Mucosa of rectum (tissue), 2 donors: ENCODE data around the gene STAT3.
"Not testable (repeated sequence)": the region's sequence is repeated elsewhere in the genome, so short reads cannot be mapped to it uniquely, and the experiment has no call there.

Source experiments
- H3K27ac ChIP-seq, 2 donors: one replicate each; pipeline ENCODE4 v1.7.0; 2013; ENCODE audit warnings: inconsistent platforms in 2 of 2, low read depth in 2 of 2, low read length in 2 of 2
- H3K27me3 ChIP-seq, 2 donors: one replicate each; pipeline ENCODE4 v1.7.0; 2013; ENCODE audit warnings: low read length in 2 of 2; ENCODE audit not compliant: control insufficient read depth in 2 of 2, insufficient read depth in 2 of 2
- H3K36me3 ChIP-seq, 2 donors: one replicate each; pipeline ENCODE4 v1.7.0; 2013; ENCODE audit warnings: low read length in 2 of 2; ENCODE audit not compliant: control insufficient read depth in 2 of 2, insufficient read depth in 2 of 2
- H3K4me1 ChIP-seq, 2 donors: one replicate each; pipeline ENCODE4 v1.7.0; 2013; ENCODE audit warnings: low read length in 2 of 2, mild to moderate bottlenecking in 1 of 2; ENCODE audit not compliant: control insufficient read depth in 2 of 2, insufficient read depth in 2 of 2
- H3K4me3 ChIP-seq, 2 donors: one replicate each; pipeline ENCODE4 v1.7.0; 2013; ENCODE audit warnings: low read length in 2 of 2
- H3K9ac ChIP-seq, 2 donors: one replicate each; pipeline ENCODE4 v1.7.0; 2013; ENCODE audit warnings: low read length in 2 of 2, low read depth in 1 of 2, mild to moderate bottlenecking in 1 of 2
- H3K9me3 ChIP-seq, 2 donors: one replicate each; pipeline ENCODE4 v1.7.0; 2013; ENCODE audit warnings: low read length in 2 of 2; ENCODE audit not compliant: control insufficient read depth in 2 of 2
- donor health status: healthy.
- donor health status: Normal muscosa, but diverticular disease.

Gene STAT3

GRCh38 chr17:42386777-42387657 is 1.2 kb downstream of the STAT3 start:
- peak overlapping the region; percentile 96 to 97 for H3K9ac ChIP-seq
- peaks cover 2 to 18% of the 10 kb centered on the region in 2 donors for H3K4me1 ChIP-seq

GRCh38 chr17:42381898-42382297 is 6.3 kb downstream of the STAT3 start:
- Histone ChIP-seq H3K36me3 (peaks cover 0 to 4% of the 10 kb centered on the region in 2 donors), H3K4me1 (peaks cover 15 to 31% of the 10 kb centered on the region in 2 donors), H3K9ac (no peak overlapping the region), H3K27me3 (no peaks in the 10 kb centered on the region), H3K4me3 (no peak overlapping the region), H3K27ac (no peak overlapping the region), H3K9me3 (no peaks in the 10 kb centered on the region)

More at GRCh38 chr17:42386777-42387657, 1.2 kb downstream of the STAT3 start:
- Histone ChIP-seq H3K27me3 (no peaks in the 10 kb centered on the region), H3K4me3 (peak overlapping the region; percentile 89 to 91), H3K9me3 (no peaks in the 10 kb centered on the region), H3K36me3 (peaks cover 0 to 4% of the 10 kb centered on the region in 2 donors), H3K27ac (peak overlapping the region; percentile 99)

GRCh38 chr17:42380935-42381334 is 7.3 kb downstream of the STAT3 start:
- Histone ChIP-seq H3K9ac (no peak overlapping the region), H3K36me3 (peaks cover 0 to 4% of the 10 kb centered on the region in 2 donors), H3K4me3 (no peak overlapping the region), H3K4me1 (peaks cover 15 to 26% of the 10 kb centered on the region in 2 donors), H3K9me3 (no peaks in the 10 kb centered on the region), H3K27ac (no peak overlapping the region), H3K27me3 (no peaks in the 10 kb centered on the region)

- peaks cover 0 to 4% of the 10 kb centered on the region in 2 donors for H3K36me3 ChIP-seq
- no peaks in the 10 kb centered on the region for H3K27me3 ChIP-seq
- H3K9me3 ChIP-seq: no peaks in the 10 kb centered on the region
- H3K4me3 ChIP-seq: peak overlapping the region; percentile 47 to 78
- H3K9ac ChIP-seq: peak overlapping the region; percentile 57 to 73
- peak overlapping the region; percentile 82 to 85 for H3K27ac ChIP-seq
- peaks cover 15 to 26% of the 10 kb centered on the region in 2 donors for H3K4me1 ChIP-seq
These were observed 9.2 kb downstream of the STAT3 start for GRCh38 chr17:42378959-42379594.

- Histone ChIP-seq H3K36me3 (peaks cover 0 to 1% of the 10 kb centered on the region in 2 donors), H3K9me3 (no peaks in the 10 kb centered on the region), H3K27me3 (no peaks in the 10 kb centered on the region), H3K4me1 (peaks cover 15 to 26% of the 10 kb centered on the region in 2 donors), H3K4me3 (peak overlapping the region; percentile 47 to 78), H3K27ac (peak overlapping the region; percentile 82 to 85), H3K9ac (peak overlapping the region; percentile 57 to 73)
These were observed 9.8 kb downstream of the STAT3 start for GRCh38 chr17:42378359-42378958.

GRCh38 chr17:42373896-42374295 is 14.3 kb downstream of the STAT3 start:
- Histone ChIP-seq H3K9me3 (no peaks in the 10 kb centered on the region), H3K9ac (no peak overlapping the region)

GRCh38 chr17:42372142-42372541 is 16.1 kb downstream of the STAT3 start:
- Histone ChIP-seq H3K4me1 (peaks cover 0 to 3% of the 10 kb centered on the region in 2 donors), H3K9me3 (no peaks in the 10 kb centered on the region), H3K27ac (no peak overlapping the region), H3K9ac (no peak overlapping the region), H3K27me3 (no peaks in the 10 kb centered on the region), H3K4me3 (no peak overlapping the region), H3K36me3 (peaks cover 3 to 5% of the 10 kb centered on the region in 2 donors)

More at GRCh38 chr17:42373896-42374295, 14.3 kb downstream of the STAT3 start:
- Histone ChIP-seq H3K4me1 (peaks cover 7 to 10% of the 10 kb centered on the region in 2 donors), H3K27me3 (no peaks in the 10 kb centered on the region), H3K27ac (no peak overlapping the region), H3K36me3 (peaks cover 3 to 5% of the 10 kb centered on the region in 2 donors), H3K4me3 (no peak overlapping the region)

- not testable (repeated sequence) for H3K27me3 ChIP-seq, H3K9ac ChIP-seq, H3K9me3 ChIP-seq, H3K4me3 ChIP-seq, H3K36me3 ChIP-seq, H3K27ac ChIP-seq, H3K4me1 ChIP-seq
These were observed 19.3 kb downstream of the STAT3 start for GRCh38 chr17:42368797-42369561.

GRCh38 chr17:42368310-42368709 is 19.9 kb downstream of the STAT3 start:
- H3K4me1 ChIP-seq, H3K36me3 ChIP-seq, H3K9ac ChIP-seq, H3K27ac ChIP-seq, H3K9me3 ChIP-seq, H3K4me3 ChIP-seq, H3K27me3 ChIP-seq: not testable (repeated sequence)
